Rectal smooth muscle tissue (tissue), 1 donor: ENCODE measurements around the gene TUBB4A.
"Not testable (repeated sequence)": the region's sequence is repeated elsewhere in the genome, so short reads cannot be mapped to it uniquely, and the experiment has no call there.

ENCODE experiments used
- H3K27ac ChIP-seq: one replicate; pipeline ENCODE4 v1.7.0; 2013; ENCODE audit warnings: low read depth, low read length, inconsistent platforms
- H3K27me3 ChIP-seq: one replicate; pipeline ENCODE4 v1.7.0; 2013; ENCODE audit warnings: low read length; ENCODE audit not compliant: control insufficient read depth, insufficient read depth
- H3K36me3 ChIP-seq: one replicate; pipeline ENCODE4 v1.7.0; 2013; ENCODE audit warnings: low read length; ENCODE audit not compliant: control insufficient read depth, insufficient read depth
- H3K4me1 ChIP-seq: one replicate; pipeline ENCODE4 v1.7.0; 2013; ENCODE audit warnings: low read length; ENCODE audit not compliant: control insufficient read depth, insufficient read depth
- H3K4me3 ChIP-seq: one replicate; pipeline ENCODE4 v1.7.0; 2013; ENCODE audit warnings: low read length
- H3K9ac ChIP-seq: one replicate; pipeline ENCODE4 v1.7.0; 2013; ENCODE audit warnings: low read length

Gene TUBB4A

DNA sequence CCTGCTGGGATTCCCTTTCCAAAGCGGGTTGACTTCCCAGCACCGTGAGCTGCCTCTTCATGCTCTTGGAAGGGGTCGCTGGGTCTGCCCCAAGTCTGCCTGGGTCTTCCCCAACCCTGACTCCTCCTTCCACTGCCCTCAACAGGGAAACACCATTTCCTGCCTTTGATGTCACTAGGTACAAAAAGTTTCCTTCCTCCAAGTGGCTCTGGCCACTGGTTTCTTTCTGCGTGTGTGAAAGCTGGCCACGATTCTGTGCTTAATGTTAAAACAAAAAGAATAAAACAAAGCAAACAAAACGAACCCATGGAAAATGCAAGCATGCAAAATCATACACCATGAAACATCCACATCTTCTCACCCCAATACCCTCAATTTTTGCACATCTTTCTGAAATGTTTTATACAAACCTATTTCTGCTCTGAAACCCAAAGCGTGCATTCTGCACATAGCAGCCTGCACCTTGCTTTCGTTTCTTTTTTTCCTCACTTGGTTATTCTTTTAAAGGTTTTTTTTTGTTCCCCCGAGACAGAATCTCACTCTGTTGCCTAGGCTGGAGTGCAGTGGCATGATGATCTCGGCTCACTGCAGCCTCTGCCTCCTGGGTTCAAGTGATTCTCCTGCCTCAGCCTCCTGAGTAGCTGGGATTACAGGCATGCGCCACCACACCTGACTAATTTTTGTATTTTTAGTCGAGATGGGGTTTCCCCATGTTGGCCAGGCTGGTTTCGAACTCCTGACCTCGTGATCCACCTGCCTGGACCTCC lies 16.2 kb upstream of the TUBB4A start:
- no peaks in the 10 kb centered on the region for H3K36me3 ChIP-seq
- H3K27ac ChIP-seq, result no peak overlapping the region
- no peak overlapping the region for H3K9ac ChIP-seq
- H3K4me3 ChIP-seq, result no peak overlapping the region
- H3K27me3 ChIP-seq, result no peaks in the 10 kb centered on the region
- no peaks in the 10 kb centered on the region for H3K4me1 ChIP-seq

DNA sequence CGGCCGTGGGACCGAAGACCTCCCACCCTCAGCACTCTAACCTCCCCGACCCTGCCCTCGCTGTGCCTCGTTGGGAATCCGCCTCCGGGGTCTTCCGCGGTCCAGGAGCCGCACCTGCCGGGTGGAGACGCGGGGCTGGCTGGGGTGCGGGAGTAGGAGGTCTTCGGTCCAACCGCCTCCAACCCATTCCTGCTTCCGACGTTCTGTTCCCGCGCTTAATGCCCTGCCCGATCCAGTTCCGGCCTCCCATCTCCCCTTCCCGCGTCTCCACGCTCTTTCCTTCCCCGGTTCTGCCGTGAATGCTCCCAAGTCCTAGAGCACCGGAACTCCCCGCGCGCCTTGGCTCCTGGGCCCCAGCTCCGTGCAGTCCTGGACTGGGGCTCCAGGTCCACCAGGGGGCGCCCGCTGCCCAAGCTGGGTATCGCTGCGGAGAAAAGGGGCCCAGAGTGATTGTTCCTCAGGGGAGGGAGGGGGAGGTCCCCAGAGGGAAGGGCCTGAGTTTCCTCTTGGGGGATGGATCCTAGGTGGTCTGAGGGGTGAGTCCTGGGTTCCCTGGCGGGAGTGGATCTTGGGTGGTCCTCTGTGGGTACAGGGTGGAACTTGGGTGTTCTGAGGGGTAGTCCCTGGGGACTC lies 14.7 kb upstream of the TUBB4A start:
- Histone ChIP-seq H3K4me3 (peak overlapping the region; percentile 93), H3K27ac (peak overlapping the region; percentile 40), H3K27me3 (no peaks in the 10 kb centered on the region), H3K9ac (peak overlapping the region; percentile 80), H3K36me3 (no peaks in the 10 kb centered on the region), H3K4me1 (no peaks in the 10 kb centered on the region)

DNA sequence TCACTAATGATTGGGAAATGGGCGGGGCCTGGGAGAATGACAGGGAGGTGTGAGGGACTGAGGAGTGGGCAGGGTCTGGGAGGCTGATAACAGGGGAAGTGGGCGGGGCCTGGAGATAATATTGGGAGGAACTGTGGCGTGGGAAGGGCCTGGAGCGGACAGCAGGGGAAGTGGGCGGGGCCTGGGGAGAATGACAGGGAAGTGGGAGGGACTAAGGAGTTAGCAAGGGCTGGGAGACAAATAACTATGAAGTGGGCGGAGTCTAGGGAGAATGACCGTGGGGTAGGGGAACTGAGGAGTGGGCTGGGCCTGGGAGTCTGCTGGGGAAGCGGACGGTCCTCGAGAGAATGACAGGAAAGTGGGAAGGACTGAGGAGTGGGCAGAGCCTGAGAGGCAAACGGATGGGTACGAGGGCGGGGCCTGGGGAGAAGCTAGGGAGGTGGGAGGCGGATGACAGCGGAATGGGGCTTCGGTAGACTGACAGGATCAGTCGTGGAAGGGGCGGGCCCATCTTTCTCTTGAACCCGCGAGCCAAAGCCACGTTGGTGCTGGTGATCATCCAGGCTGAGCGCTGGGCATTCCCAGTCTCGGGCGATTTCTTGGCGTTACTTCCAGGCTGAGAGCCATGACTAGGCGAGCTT lies 14.0 kb upstream of the TUBB4A start:
- no peaks in the 10 kb centered on the region for H3K36me3 ChIP-seq
- no peaks in the 10 kb centered on the region for H3K4me1 ChIP-seq
- no peaks in the 10 kb centered on the region for H3K27me3 ChIP-seq
- H3K27ac ChIP-seq, result peak overlapping the region; percentile 40
- H3K9ac ChIP-seq, result peak overlapping the region; percentile 80
- H3K4me3 ChIP-seq, result peak overlapping the region; percentile 93

DNA sequence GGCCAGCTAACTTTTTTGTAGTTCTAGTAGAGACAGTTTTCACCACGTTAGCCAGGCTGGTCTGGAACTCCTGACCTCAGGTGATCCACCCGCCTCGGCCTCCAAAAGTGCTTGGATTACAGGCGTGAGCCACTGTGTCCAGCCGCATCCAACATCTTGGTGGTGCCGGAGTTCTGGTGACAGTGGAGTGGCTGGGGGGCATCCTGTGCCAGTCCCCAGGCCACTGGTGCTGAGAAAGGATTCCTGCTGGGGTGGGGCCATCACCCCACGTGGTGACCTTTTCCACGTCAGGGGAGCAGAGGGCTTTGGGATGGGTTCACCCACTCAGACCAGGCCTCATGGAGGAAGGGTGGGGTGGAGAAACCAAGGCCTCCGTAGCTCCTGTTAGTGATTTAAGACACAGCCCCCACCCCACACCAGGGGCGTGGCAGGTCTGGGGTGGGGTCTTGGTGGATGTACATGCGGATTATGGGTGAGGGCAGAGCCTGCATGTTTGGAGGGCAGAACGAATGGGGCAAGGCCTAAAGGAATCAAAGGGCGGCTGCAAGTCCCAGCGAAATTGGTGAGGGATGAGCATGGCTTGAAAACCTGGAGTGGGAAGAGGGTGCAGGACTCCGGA lies 12.9 kb upstream of the TUBB4A start:
- Histone ChIP-seq H3K4me1 (no peaks in the 10 kb centered on the region), H3K4me3 (no peak overlapping the region), H3K9ac (no peak overlapping the region), H3K36me3 (no peaks in the 10 kb centered on the region), H3K27ac (no peak overlapping the region), H3K27me3 (no peaks in the 10 kb centered on the region)

DNA sequence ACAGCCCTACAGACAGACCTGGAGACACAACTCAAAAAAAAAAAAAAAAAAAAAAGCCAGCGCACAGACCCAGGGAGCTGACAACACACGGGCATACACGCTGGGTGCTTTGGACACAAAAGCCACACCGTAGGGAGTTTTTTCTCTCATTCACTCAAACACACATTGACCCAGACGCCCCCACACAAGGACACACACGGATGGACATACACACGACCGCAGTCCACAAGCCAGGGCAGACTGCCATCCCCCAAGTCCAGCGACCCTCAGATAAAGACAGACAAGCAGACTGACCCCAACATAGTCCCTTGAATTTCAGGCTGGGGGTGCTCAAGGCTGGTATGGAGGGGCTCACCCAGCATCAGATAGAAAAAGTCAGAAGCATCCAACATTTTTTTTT lies 12.0 kb upstream of the TUBB4A start:
- Histone ChIP-seq H3K4me3 (no peak overlapping the region), H3K4me1 (no peaks in the 10 kb centered on the region)

DNA sequence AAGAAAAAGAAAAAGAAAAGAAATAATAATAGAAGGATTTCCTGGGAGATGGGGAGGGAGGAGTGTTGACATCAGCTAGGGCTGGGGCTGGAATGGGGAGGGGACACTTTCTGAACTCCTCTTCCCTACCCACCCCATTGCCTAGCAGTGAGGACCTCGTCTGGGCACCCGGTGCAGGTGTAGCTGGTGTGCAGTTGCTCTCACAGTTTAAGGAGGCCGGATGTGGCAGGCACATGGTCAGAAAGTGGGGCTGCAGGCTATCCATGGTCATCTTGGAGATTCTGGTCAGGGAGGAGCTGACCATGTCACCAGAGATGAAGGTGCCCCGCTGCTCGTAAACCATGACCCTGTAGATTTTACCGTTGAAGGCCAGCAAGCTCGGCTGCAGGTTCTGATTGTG lies 8.5 kb upstream of the TUBB4A start:
- no peak overlapping the region for H3K9ac ChIP-seq
- H3K4me3 ChIP-seq, result no peak overlapping the region
- H3K4me1 ChIP-seq, result no peaks in the 10 kb centered on the region
- H3K36me3 ChIP-seq, result no peaks in the 10 kb centered on the region
- no peak overlapping the region for H3K27ac ChIP-seq
- H3K27me3 ChIP-seq, result no peaks in the 10 kb centered on the region

More for the DNA sequence above, 12.0 kb upstream of the TUBB4A start:
- H3K36me3 ChIP-seq, result no peaks in the 10 kb centered on the region
- H3K27ac ChIP-seq, result no peak overlapping the region
- no peaks in the 10 kb centered on the region for H3K27me3 ChIP-seq
- H3K9ac ChIP-seq, result no peak overlapping the region

DNA sequence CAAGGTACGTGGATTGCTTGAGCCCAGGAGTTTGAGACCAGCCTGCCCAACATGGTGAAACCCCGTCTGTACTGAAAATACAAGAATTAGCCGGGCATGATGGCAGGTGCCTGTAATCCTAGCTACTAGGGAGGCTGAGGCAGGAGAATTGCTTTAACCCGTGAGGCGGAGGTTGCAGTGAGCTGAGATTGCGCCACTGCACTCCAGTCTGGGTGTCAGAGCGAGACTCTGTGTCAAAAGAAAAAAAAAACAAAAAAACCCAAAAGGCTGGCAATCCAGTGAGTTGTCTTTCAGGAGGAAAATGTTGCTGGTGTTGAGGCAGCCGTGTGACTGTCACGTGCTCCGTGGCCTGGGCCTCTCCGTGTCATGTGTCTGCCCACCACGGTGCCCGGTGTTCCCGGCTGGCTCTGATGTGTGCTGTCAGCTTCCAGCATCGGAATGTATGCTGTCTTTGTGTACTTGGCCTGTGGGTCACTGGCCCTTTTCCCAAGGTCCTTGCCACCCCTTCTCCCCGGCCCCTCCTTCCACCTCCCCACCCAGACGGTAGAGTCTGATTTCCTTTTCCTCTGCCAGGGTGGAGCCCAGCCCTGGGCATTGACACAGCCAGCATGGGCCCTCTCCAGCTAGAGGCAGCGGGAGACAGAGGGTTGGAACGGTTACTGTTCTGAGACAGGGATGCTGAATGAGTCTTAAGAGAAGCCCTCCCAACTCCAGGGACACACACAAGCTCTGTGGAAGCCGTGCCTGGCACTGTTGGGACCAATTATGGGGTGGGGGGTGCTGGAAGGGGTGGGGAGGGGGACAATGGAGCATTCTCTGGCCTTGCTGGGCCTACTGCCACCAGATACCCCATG lies 7.2 kb upstream of the TUBB4A start:
- no peak overlapping the region for H3K27ac ChIP-seq
- H3K9ac ChIP-seq, result no peak overlapping the region
- H3K27me3 ChIP-seq, result no peaks in the 10 kb centered on the region
- H3K36me3 ChIP-seq, result no peaks in the 10 kb centered on the region
- no peaks in the 10 kb centered on the region for H3K4me1 ChIP-seq
- no peak overlapping the region for H3K4me3 ChIP-seq

DNA sequence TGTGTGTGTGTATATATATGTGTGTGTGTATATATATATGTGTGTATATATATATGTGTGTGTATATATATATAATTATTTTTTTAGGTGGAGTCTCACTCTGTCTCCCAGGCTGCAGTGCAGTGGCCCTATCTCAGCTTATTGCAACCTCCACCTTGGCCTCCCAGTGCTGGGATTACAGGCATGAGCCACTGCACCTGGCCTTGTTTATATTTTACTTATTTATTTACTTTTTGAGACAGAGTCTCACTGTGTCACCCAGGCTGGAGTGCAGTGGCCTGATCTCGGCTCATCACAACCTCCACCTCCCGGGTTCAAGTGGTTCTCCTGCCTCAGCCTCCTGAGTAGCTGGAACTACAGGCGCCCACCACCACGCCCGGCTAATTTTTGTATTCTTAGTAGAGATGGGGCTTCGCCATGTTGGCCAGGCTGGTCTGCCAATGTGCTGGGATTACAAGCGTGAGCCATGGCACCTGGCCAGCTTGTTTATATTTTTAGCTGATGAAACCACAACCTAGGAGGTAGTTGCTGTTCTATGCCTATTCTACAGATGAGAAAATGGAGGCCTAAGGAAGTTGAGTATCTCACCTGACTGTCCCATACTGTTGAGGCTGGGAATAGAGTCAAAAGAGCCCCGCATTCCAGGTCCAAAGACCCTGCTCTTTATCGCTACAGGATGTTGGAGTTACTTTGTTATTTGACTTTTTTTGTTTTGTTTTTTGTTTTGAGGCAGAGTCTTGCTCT lies 6.1 kb upstream of the TUBB4A start:
- H3K27me3 ChIP-seq, H3K27ac ChIP-seq, H3K36me3 ChIP-seq, H3K4me1 ChIP-seq, H3K9ac ChIP-seq, H3K4me3 ChIP-seq: not testable (repeated sequence)

DNA sequence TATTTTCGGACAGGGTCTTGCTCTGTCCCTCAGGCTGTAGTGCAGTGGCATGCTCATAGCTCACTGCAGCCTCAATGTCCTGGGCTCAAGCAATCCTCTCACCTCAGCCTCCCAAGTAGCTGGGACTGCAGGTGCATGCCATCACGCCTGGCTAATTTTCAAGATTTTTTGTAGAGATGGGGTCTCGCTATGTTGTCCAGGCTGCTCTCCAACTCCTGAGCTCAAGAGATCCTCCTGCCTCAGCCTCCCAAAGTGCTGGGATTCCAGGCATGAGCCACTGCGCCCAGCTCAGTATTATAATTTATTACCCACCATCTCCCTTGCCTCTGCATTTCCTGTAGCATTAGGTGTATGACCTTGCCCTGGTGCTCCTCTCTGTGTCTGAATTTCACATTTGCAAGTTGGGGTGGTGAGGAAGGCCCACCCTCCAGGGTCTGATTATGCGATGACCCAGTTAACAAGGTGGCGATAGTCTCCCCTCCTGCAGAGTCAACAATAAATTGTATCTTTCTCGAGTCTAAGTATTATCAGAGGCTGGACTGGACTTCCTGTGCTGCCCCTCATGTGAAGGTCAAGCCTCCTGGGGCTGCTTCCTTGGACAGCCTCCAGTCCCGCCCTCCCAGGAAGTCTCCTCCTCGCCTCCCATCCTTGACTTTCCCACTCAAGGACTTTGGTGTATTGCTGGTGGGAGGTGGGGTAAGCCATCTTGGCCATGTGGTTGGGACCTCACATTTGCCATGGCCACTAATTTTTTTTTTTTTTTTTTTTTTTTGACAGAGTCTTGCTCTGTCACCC lies 1.5 kb upstream of the TUBB4A start:
- no peaks in the 10 kb centered on the region for H3K4me1 ChIP-seq
- H3K27me3 ChIP-seq, result peaks cover 16% of the 10 kb centered on the region
- H3K27ac ChIP-seq, result no peak overlapping the region
- no peak overlapping the region for H3K9ac ChIP-seq
- no peak overlapping the region for H3K4me3 ChIP-seq
- H3K36me3 ChIP-seq, result no peaks in the 10 kb centered on the region

DNA sequence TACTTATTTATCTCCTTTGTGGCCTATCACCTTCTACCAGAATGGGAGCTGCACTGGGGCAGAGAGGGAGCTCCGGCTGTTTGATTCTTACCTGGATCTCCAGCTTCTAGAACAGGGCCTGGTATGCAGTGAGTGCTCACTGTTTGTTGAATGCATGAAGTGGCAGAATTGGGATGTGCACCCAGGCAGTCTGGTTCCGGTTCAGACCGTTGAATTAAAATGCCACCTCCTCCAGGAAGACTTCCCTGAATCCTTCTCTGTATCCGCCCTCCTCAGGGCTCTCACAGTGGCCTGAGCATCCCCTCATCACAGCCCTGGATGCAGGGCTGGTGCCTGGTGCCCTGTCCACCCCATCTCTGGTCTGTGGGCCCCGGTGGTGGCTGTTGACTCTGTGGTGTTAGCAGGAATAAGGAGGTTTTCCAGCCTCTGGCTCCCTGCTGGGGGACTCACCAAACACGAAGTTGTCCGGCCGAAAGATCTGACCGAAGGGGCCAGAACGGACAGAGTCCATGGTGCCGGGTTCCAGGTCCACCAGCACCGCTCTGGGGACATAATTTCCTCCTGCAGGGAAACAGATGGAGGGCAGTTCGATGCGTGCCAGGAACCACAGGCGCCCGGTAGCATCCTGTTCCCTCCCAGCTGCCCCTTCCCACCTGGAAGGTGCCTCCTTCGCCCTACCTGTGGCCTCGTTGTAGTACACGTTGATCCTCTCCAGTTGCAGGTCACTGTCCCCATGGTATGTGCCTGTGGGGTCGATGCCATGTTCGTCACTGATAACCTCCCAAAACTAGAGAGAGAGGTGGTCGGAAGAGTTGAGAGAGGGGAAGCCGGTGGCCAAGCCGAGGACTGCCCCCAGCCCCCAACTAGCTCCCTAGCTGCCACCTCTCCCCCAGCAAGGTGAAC lies 1.0 kb downstream of the TUBB4A start:
- peaks cover 16% of the 10 kb centered on the region for H3K27me3 ChIP-seq
- H3K4me3 ChIP-seq, result no peak overlapping the region
- H3K36me3 ChIP-seq, result no peaks in the 10 kb centered on the region
- H3K27ac ChIP-seq, result no peak overlapping the region
- no peak overlapping the region for H3K9ac ChIP-seq
- H3K4me1 ChIP-seq, result no peaks in the 10 kb centered on the region
